ENCODE results near the gene TGDS.
"Not testable (repeated sequence)": the region's sequence is repeated elsewhere in the genome, so short reads cannot be mapped to it uniquely, and the experiment has no call there.

TGDS gene, protein sequence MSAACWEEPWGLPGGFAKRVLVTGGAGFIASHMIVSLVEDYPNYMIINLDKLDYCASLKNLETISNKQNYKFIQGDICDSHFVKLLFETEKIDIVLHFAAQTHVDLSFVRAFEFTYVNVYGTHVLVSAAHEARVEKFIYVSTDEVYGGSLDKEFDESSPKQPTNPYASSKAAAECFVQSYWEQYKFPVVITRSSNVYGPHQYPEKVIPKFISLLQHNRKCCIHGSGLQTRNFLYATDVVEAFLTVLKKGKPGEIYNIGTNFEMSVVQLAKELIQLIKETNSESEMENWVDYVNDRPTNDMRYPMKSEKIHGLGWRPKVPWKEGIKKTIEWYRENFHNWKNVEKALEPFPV

DNA sequence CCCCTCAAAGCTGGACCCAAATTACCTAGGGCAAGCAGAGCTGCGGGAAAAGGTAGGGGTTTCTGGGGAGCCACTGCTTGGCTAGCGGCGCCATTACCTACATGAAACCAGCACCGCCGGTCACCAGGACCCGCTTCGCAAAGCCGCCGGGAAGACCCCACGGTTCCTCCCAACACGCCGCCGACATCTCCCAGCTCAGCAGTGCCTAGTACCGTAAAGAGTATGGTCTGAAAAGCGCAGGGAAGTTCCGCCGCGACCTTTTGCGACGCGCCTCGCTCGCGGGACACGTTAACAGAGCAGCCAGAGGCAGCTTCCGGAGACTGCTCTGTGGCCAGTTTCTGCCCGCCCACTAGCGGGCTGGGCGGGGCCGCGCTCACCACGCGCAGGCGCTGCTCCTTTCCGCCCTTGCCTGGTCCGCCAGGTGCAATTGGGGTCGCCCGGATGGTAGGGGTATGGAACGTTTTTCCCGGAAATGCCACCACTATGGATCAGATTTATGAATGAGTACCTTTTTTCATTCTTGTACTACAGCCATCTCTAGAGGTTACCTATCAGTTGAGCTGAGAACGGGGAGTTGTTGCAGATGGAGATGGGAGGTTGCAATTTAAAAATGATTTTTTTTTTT, at the start of gene TGDS:
Gene TGDS (minus strand): TSS at position 203 of the 625 bp plus-strand sequence. CDS start 16 bp downstream, at position 187.
- Mint-ChIP-seq H3K27ac (ENCODE audit: low read depth) (peak within 1 kb of the TSS; percentile 87), H3K36me3 (ENCODE audit: insufficient read depth) (peaks cover 22% of the 10 kb centered on the region), H3K4me1 (peaks cover 37% of the 10 kb centered on the region), H3K9me3 (no peaks in the 10 kb centered on the region), H3K27me3 (no peaks in the 10 kb centered on the region), H3K4me3 (peak within 1 kb of the TSS; percentile 93)
- DNase-seq (ENCODE audit: low spot score in 2 of 2) (peak; percentile 71 to 78), ATAC-seq (replicated peaks; ENCODE audit: extremely low read depth, poor library complexity, severe bottlenecking) (peak; percentile 97)

DNA sequence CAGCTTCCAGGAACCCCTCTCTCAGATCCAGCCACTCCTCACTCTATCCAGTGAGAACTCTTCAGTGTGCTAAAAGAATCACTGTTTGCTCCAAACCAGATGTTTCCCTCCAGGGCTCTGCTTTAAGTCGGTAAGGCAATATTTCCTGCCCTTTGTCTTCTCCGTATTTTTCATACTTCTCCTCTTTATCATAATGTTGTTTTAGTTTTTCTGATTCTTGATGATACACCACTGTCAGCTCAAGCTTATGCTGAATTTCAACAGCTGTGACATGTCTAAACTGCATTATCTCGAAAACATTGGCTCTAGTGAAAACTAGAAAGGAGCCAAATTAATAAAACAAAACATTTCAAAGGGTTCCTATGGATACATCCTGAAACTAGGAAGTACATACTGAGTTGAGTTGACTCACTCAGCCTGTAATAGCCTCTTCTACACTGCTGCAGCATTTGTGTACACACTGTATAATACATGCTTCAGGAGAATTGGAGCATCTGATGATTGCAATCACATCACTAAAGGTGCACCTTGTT, 45.5 kb upstream of the TGDS start:
- H3K27ac Mint-ChIP-seq (ENCODE audit: low read depth), result no peak overlapping the region
- no peak overlapping the region for H3K4me3 Mint-ChIP-seq
- no peaks in the 10 kb centered on the region for H3K4me1 Mint-ChIP-seq
- peaks cover 5% of the 10 kb centered on the region for H3K9me3 Mint-ChIP-seq
- no peaks in the 10 kb centered on the region for H3K36me3 Mint-ChIP-seq (ENCODE audit: insufficient read depth)
- DNase-seq (ENCODE audit: low spot score in 2 of 2) (no peak), ATAC-seq (replicated peaks; ENCODE audit: extremely low read depth, poor library complexity, severe bottlenecking) (no peak)
- peaks cover 9% of the 10 kb centered on the region for H3K27me3 Mint-ChIP-seq

DNA sequence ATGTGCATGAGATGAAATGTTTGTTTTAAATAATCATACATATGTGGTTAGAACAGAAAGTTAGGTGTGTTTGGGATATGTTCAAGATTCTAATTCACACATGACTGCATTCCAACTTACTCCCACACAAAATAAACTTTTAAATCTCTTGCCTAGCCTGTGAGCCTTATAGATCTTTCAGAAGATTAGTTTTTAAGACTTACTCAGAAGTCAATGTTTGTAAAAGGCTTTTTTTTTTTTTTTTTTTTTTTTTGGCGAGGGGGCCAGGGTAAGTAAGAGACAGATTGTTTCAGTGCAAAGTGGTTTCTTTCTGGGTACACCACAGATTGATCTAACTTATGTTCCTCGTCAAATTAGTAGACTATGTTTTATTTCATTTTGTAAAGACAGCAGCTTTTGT, 44.8 kb upstream of the TGDS start:
- peaks cover 9% of the 10 kb centered on the region for H3K27me3 Mint-ChIP-seq
- no peak overlapping the region for H3K4me3 Mint-ChIP-seq
- no peak for DNase-seq (ENCODE audit: low spot score in 2 of 2)
- no peaks in the 10 kb centered on the region for H3K36me3 Mint-ChIP-seq (ENCODE audit: insufficient read depth)
- no peak overlapping the region for H3K27ac Mint-ChIP-seq (ENCODE audit: low read depth)
- H3K4me1 Mint-ChIP-seq, result no peaks in the 10 kb centered on the region
- peaks cover 5% of the 10 kb centered on the region for H3K9me3 Mint-ChIP-seq
- no peak for ATAC-seq (replicated peaks; ENCODE audit: extremely low read depth, poor library complexity, severe bottlenecking)

DNA sequence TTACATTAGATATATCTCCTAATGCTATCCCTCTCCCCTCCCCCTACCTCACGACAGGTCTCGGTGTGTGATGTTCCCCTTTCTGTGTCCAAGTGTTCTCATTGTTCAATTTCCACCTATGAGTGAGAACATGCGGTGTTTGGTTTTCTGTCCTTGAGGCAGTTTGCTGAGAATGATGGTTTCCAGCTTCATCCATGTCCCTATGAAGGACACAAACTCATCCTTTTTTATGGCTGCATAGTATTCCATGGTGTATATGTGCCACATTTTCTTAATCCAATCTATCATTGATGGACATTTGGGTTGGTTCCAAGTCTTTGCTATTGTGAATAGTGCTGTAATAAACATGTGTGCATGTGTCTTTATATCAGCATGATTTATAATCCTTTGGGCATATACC, 41.7 kb upstream of the TGDS start:
- not testable (repeated sequence) for DNase-seq (ENCODE audit: low spot score in 2 of 2); H3K36me3 Mint-ChIP-seq (ENCODE audit: insufficient read depth); H3K27ac Mint-ChIP-seq (ENCODE audit: low read depth); H3K9me3 Mint-ChIP-seq; ATAC-seq (replicated peaks; ENCODE audit: extremely low read depth, poor library complexity, severe bottlenecking); H3K4me1 Mint-ChIP-seq; H3K27me3 Mint-ChIP-seq; H3K4me3 Mint-ChIP-seq

DNA sequence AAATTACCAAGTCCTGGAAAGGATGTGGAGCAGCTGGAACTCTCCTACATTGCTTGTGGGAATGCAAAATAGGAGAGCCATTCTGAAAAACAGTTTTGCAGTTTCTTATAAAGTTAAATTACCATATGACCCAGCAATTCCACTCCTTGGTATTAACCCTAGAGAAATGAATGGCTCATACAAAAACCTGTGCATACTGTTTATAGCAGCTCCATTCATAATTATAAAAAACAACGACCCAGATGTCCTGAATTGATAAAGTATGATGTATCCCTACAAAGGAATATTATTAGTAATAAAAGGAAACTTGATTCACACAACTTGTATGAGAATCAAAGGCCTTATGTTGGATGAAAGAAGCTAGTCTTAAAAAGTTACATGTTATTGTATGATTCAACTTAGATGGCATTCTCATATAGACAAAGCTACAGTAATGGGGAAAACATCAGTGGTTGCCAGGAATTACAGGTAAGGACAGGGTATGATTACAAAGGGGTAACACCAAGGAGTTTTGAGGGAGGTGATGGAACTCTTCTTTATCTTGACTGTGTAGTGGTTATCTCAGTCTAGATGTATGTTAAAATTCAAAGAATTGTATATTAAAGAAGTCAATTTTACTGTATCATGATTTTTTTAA, 41.1 kb upstream of the TGDS start:
- H3K4me1 Mint-ChIP-seq, result no peaks in the 10 kb centered on the region
- no peak overlapping the region for H3K4me3 Mint-ChIP-seq
- peaks cover 9% of the 10 kb centered on the region for H3K27me3 Mint-ChIP-seq
- H3K9me3 Mint-ChIP-seq, result peaks cover 5% of the 10 kb centered on the region
- DNase-seq (ENCODE audit: low spot score in 2 of 2) (no peak), ATAC-seq (replicated peaks; ENCODE audit: extremely low read depth, poor library complexity, severe bottlenecking) (no peak)
- peaks cover 2% of the 10 kb centered on the region for H3K36me3 Mint-ChIP-seq (ENCODE audit: insufficient read depth)
- no peak overlapping the region for H3K27ac Mint-ChIP-seq (ENCODE audit: low read depth)

DNA sequence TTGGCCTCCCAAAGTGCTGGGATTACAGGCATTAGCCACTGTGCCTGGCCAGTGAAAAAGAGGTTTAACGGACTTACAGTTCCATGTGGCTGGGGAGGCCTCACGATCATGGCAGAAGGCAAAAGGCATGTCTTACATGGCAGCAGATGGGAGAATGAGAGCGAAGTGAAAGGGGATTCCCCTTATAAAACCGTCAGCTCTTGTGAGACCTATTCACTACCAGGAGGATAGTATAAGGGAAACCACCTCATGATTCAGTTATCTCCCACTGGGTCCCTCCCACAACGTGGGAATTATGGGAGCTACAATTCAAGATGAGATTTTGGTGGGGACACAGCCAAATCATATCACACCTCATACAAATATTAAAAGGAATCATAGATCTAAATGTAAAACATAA, 40.1 kb upstream of the TGDS start:
- not testable (repeated sequence) for H3K4me1 Mint-ChIP-seq; DNase-seq (ENCODE audit: low spot score in 2 of 2); ATAC-seq (replicated peaks; ENCODE audit: extremely low read depth, poor library complexity, severe bottlenecking); H3K27ac Mint-ChIP-seq (ENCODE audit: low read depth); H3K9me3 Mint-ChIP-seq; H3K4me3 Mint-ChIP-seq; H3K27me3 Mint-ChIP-seq; H3K36me3 Mint-ChIP-seq (ENCODE audit: insufficient read depth)

DNA sequence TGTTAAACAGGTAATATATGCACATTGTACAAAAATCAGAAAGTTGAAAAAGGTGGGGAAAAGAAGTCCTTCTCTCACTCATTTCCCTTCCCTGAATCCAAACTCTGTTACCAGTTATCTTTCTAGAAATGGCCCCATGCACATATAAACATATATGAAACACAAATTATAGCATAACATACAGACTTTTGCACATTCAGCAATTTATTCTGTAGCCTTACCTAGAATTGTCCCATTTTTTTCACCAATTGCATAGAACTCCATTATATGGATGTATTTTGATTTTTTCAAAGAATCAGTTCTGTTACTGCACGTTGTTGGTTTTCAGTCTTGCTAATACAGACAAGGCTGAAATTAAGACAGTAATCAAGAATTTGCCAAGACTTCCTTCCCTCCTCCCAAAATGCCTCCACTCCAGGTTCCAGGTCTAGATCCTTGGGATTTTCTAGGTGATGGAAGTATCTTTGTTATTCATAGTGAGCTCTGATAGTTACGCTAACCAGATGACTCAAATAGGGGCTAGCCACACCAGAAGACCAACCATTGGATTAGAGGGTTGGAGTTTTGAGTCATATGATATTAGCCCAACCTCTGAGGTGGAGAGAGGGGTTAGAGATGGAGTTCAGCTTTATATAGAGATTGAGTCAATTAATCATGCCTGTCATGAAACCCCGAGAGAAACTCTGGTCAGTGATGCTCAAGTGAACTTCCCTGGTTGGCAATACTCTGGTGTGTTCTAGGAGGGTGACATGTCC, 36.5 kb upstream of the TGDS start:
- no peaks in the 10 kb centered on the region for H3K4me1 Mint-ChIP-seq
- H3K4me3 Mint-ChIP-seq, result no peak overlapping the region
- peaks cover 9% of the 10 kb centered on the region for H3K36me3 Mint-ChIP-seq (ENCODE audit: insufficient read depth)
- H3K9me3 Mint-ChIP-seq, result no peaks in the 10 kb centered on the region
- H3K27ac Mint-ChIP-seq (ENCODE audit: low read depth), result no peak overlapping the region
- no peaks in the 10 kb centered on the region for H3K27me3 Mint-ChIP-seq
- DNase-seq (ENCODE audit: low spot score in 2 of 2), result no peak
- no peak for ATAC-seq (replicated peaks; ENCODE audit: extremely low read depth, poor library complexity, severe bottlenecking)

DNA sequence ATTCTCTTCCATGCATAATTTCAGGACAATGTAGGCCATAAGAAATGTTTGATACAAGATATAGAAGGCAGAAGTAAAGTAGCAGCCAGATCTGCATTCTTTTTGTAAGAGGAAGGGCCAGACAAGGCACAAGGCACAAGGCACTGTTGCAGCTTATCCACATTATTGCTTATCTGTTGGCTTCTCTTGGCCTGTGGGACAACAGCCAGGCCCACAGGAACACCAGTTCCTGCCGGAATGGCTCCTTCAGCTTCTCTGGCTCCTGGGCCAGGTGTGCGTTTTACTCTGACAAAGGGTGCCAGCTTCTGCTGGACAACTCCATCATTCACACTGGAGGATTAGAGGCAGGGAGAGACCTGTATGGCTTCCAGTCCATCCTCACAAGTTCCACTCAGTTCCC, 34.9 kb upstream of the TGDS start:
- Mint-ChIP-seq H3K27me3 (no peaks in the 10 kb centered on the region), H3K9me3 (no peaks in the 10 kb centered on the region), H3K36me3 (ENCODE audit: insufficient read depth) (peaks cover 13% of the 10 kb centered on the region), H3K4me1 (no peaks in the 10 kb centered on the region), H3K4me3 (no peak overlapping the region), H3K27ac (ENCODE audit: low read depth) (no peak overlapping the region)
- no peak for ATAC-seq (replicated peaks; ENCODE audit: extremely low read depth, poor library complexity, severe bottlenecking)
- no peak for DNase-seq (ENCODE audit: low spot score in 2 of 2)

DNA sequence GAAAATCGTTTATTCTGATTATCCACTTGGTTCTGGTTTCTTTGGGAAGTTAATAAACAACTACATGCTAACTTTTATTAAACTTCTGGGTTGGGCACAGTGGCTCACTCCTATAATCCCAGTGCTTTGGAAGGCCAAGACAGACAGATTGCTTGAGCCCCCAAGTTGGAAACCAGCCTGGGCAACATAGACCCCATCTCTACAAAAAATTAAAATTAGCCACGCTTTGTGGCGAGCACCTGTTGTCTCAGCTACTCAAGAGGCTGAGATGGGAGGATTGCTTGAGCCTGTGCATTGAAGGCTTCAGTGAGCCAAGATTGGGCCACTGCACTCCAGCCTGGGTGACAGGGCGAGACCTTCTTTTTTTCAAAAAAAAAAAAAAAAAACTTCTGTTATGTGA, 27.4 kb upstream of the TGDS start:
- DNase-seq (ENCODE audit: low spot score in 2 of 2) (no peak), ATAC-seq (replicated peaks; ENCODE audit: extremely low read depth, poor library complexity, severe bottlenecking) (no peak)
- H3K27me3 Mint-ChIP-seq, result no peaks in the 10 kb centered on the region
- H3K4me3 Mint-ChIP-seq, result no peak overlapping the region
- H3K4me1 Mint-ChIP-seq, result no peaks in the 10 kb centered on the region
- H3K9me3 Mint-ChIP-seq, result no peaks in the 10 kb centered on the region
- H3K36me3 Mint-ChIP-seq (ENCODE audit: insufficient read depth), result peaks cover 22% of the 10 kb centered on the region
- H3K27ac Mint-ChIP-seq (ENCODE audit: low read depth), result no peak overlapping the region

DNA sequence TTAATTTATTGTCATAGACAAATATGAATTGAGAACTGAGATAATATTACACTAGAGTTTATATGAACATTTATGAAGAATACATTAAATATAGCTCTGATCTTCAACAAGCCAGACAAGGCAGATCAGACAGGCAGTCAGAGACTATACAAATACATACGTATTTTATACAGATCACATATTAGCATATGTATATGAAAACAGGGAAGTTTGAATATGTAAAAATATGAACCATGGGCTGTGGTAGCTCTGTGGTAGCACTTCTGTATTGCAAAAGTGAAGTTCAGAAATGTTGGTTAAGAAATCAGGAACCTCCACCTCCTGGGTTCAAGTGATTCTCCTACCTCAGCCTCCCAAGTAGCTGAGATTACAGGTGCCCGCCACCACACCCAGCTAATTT, 26.4 kb upstream of the TGDS start:
- Mint-ChIP-seq H3K4me3 (no peak overlapping the region), H3K4me1 (no peaks in the 10 kb centered on the region), H3K36me3 (ENCODE audit: insufficient read depth) (peaks cover 19% of the 10 kb centered on the region), H3K9me3 (no peaks in the 10 kb centered on the region), H3K27ac (ENCODE audit: low read depth) (no peak overlapping the region), H3K27me3 (no peaks in the 10 kb centered on the region)
- ATAC-seq (replicated peaks; ENCODE audit: extremely low read depth, poor library complexity, severe bottlenecking) (no peak), DNase-seq (ENCODE audit: low spot score in 2 of 2) (no peak)

DNA sequence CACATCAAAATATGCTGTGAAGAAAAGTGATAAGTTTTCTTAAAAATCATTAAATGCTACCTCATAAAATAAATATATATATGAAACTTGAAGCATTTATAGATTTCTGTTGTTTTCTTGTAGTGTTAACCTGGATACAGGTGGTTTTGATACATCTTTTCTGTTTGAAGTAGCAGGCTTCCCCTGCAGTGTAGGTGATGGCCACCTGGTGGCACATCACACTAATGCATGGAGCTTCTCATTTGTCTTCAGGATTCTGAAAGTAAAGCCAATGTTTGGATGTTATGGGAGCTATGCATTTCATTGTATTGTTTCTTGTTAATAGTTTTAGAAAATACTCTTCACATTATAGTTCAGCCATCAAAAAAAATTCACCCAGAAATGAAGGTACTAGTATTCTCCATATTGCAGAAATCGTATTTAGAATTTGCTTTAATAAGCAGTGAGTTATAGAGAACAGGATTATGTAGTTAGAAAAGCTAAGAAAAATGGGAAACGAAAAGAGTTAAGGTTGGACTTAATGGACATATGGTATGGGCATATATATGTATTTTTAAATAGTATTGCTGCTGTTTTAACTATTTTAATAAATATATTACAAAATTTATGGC, 24.4 kb upstream of the TGDS start:
- Mint-ChIP-seq H3K4me1 (peaks cover 7% of the 10 kb centered on the region), H3K27ac (ENCODE audit: low read depth) (no peak overlapping the region), H3K4me3 (no peak overlapping the region), H3K27me3 (no peaks in the 10 kb centered on the region), H3K36me3 (ENCODE audit: insufficient read depth) (peaks cover 15% of the 10 kb centered on the region), H3K9me3 (no peaks in the 10 kb centered on the region)
- no peak for DNase-seq (ENCODE audit: low spot score in 2 of 2)
- peak; percentile 49 for ATAC-seq (replicated peaks; ENCODE audit: extremely low read depth, poor library complexity, severe bottlenecking)

DNA sequence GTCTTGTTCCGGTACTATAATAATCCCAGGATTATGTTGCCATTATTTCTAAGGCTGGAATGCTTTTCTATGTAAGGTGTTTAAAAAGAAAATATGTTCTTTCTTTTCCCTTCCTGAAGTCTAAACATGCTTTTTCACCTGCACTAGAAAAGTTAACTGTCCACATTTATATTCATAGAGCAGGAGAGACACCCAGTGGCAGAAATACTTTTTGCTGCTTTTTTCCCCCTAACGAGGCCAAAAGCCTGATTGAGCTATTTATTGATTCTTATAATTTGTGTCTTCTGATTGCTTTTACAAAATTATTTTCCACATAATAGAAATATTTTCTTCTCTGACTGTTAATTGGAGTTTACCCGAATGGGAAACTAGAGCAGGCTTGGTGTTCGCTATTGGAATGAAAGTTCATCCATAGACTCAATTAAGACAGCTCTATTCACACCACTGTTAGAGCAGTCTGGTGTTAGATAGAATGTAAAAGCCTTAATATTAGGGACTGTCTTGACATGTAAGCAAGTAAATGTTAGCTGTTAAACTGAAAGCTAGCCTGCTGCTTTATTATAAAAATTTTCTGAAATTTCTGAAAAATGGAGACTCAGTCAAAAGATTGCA, 21.5 kb upstream of the TGDS start:
- H3K27ac Mint-ChIP-seq (ENCODE audit: low read depth), result no peak overlapping the region
- no peaks in the 10 kb centered on the region for H3K9me3 Mint-ChIP-seq
- H3K27me3 Mint-ChIP-seq, result no peaks in the 10 kb centered on the region
- DNase-seq (ENCODE audit: low spot score in 2 of 2) (no peak), ATAC-seq (replicated peaks; ENCODE audit: extremely low read depth, poor library complexity, severe bottlenecking) (peak; percentile 32)
- H3K4me3 Mint-ChIP-seq, result no peak overlapping the region
- H3K36me3 Mint-ChIP-seq (ENCODE audit: insufficient read depth), result peaks cover 14% of the 10 kb centered on the region
- peaks cover 12% of the 10 kb centered on the region for H3K4me1 Mint-ChIP-seq

All from central memory CD8-positive, alpha-beta T cell (primary cell).